T-helper 9 cell (primary cell): ENCODE measurements around the gene MVB12A.
A peak's percentile ranks its signal among the peaks of the same experiment; 100 is the strongest.

Experiments
- DNase-seq: peaks from one replicate; pipeline ENCODE4 v3.0.0-alpha.2; 2020

The MVB12A gene

GRCh38 chr19:17447704-17448130 is 27.9 kb downstream of the MVB12A start:
- no peak for DNase-seq

- peak; percentile 48 for DNase-seq
Observed at GRCh38 chr19:17448131-17448967, 28.5 kb downstream of the MVB12A start, which contains the start of gene TMEM221. Gene TMEM221 (minus strand): TSS chr19:17448668. CDS start chr19:17448462, 206 bp downstream.

GRCh38 chr19:17450264-17451075 is 30.6 kb downstream of the MVB12A start:
- DNase-seq: no peak

DNA sequence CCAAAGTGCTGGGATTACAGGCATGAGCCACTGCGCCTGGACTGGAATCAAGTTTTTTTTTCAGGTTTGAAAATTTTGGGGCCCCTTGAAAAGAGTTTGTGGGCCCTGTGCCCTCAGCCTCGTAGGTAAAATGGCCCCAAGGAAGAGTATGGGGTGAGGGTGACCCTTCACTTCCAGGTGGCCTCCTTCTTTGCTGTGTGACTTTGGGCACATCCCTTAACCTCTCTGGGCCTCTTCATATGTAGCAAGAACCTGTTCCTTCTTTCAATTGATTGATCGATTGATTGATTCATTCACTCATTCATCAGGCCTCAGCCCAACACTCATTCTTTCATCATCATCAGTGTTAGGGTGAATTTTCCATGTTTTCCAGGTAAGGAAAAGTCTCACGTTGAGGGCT is 32.0 kb downstream of the MVB12A start:
- no peak for DNase-seq

DNA sequence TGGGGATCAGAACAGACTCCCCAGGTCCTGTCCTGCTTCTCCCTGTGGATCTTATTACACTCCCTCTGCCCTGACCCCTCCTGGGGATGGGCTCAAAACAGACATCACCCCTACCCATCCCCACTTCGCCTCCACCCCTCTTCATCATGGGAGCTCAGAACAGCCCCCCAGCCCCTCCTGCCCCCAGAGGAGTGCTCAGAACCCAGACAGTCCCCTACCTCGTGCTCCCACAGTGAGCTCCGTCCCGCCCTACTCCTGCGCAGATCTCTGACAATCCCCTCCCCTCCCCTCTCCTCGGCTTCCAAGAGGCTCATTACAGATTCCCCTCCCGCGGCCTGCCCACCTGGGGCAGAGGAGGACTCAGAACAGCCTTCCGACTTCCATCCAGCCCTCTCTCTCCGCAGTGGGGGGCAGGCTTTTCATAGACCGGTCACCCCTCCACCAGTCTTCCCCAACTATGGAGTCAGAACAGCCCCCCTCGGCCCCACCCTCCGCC is 34.8 kb downstream of the MVB12A start:
- DNase-seq: no peak

GRCh38 chr19:17455308-17456123 is 35.7 kb downstream of the MVB12A start:
- no peak for DNase-seq

- no peak for DNase-seq
Observed at GRCh38 chr19:17456127-17456526, 36.3 kb downstream of the MVB12A start.

DNA sequence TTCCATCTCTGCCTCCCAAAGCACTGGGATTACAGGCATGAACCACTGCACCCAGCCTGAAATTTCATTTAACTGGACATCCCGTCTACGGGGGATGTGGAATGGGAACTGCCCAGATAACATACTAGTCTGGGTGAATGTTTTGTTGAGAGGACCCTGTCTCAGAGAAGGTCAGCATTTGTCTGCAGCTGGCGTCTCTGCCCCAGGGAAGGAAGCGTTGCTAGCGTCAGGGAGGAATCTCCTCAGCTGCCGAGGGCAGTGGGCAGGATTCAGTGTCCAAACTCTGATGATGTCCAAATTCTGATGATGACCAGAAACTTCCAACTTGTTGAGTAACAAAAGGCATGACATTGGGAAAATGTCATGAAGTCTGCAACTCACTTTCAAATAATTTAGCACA is 37.8 kb downstream of the MVB12A start:
- no peak for DNase-seq

DNA sequence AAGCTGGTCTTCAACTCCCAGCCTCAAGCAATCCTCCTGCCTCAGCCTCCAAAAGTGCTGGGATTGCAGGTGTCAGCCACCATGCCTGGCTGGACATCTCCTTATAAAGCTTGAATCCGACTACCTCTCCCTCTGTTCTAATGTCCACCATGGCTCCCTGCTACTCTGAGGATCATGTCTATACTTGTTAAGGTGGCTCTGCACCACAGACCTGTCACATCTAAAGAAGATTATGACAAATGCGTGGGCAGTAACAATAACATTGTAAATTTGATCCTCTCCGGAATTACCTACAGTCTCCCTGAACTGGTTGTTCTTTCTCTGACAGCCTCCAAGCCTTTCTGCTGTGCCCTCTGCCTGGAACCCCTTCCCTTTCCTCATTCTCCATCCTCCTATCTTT is 39.1 kb downstream of the MVB12A start:
- no peak for DNase-seq

DNA sequence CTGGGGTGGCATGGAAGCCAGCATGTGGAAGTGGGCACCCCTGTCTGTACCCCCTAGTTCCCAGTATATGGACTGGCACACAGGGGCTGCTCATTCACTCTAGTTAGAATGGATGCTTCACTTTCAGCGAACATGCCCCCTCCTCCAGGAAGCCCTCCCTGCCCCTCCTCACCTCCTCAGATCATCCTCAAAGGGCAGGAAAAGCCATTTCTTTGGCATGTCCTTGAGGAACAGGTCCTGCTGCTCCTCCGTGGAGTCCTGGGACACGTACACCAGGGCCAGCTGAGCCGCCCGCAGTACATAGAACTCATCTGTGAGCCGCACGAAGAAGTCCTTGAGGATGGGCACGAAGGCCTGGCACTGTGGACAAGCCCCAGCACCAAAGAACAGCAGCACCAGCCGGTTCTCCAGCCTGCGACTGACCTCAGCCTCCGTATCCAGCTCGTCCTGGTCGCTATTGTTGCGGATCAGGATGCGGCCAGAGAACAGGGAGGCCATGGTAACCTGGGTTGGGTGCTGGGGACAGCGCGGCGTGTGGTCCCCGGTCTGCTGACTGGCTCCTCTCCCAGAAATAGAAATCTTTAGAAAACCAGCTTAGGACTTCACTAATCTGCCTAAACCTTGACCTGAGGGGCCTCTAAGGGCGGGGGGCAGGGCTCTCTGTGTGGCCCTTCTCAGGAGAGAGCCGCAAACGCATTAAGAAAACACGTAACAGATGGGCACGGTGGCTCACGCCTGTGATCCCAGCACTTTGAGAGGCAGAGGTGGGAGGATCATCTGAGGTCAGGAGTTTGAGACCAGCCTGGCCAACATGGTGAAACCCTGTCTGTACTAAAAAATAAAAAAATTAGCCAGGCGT is 40.8 kb downstream of the MVB12A start, which contains the start of gene NXNL1:
TSS of gene NXNL1 (minus strand) at position 555 of the 859 bp plus-strand sequence. CDS start at position 498, 57 bp downstream.
- DNase-seq: no peak

- DNase-seq: no peak
Observed at GRCh38 chr19:17466487-17466850, 46.6 kb downstream of the MVB12A start.

- no peak for DNase-seq
Observed at GRCh38 chr19:17467471-17468301, 47.8 kb downstream of the MVB12A start.

DNA sequence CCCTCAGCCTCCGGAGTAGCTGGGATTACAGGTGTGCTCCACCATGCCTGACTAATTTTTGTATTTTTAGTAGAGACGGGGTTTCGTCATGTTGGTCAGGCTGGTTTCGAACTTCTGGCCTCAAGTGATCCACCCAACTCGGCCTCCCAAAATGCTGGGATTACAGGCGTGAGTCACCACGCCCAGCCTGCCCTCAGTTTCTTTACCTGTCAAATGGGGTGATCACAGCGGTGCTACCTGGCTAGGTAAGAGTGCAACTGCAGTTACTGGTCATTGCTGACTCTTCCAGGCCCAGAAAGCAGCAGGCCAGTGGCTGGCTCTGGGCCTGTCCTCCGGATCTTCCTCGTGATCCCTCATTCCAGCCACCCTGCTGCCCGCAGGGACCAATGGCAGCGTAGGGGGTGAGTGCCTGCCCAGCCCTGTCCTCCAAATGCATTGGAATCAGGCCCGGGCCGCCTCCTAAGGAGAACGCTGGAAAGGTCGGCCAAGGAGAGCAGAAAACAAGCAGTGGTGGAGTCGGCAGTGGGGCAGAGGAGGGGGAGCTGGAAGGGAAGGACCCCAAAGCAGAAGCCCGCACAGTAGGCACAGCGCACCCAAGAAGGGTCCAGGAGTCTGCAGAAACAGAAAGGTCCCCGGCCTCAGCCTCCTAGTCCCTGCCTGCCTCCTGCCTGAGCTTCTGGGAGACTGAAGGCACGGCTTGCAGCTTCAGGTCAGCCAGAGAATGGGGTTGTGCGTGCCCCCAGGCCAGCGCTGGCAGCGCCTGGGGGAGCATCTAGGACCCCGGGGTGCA is 48.6 kb downstream of the MVB12A start:
- DNase-seq: no peak

DNA sequence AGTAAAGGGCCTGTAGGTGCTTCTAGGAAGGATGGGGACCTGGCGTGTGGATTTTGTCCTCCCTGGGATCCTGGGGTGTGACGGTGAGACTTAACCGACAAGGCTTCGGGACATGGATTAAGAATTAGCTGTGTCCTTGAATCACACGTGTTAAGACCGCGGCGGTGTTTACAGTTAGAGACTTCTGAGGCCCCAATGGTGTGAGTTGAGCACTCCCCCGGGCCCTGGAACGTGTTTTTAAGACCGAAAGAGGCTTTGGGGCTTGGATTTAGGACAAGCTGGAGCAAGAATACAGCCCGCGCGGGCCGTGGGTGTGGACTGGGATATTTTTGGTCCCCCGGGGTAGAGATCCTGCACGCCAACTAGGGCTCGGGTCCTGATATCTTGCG is 49.2 kb downstream of the MVB12A start:
- DNase-seq: no peak

DNA sequence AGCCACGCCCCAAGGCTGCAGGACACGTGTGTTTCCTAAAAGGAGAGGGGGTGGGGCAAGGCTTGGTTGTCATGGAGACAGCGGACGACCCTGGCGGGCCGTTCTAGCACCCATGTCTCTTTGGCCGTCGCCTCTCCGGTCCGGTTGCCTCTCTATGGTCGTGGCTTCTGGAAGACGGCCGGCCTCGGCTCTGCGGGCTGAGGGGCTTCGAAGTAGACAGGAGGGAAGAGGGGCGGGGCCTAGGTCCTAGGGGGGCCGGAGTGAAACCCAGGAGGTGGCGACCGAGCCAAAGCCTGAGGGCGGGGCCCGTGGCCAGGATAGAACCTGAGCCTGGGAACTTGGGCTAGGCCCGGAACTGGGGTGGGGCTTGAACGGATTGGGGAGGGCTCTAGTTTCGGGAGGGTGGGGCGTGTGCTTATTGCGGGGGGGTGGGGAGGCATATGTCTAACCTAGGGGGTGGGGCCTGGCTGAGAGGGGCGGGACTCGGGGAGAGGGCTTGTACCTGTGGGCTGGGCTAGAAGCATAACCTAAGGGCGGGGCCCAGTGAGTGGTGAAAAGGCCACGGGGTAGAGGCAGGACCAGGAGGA is 49.7 kb downstream of the MVB12A start:
- peak; percentile 96 for DNase-seq

DNA sequence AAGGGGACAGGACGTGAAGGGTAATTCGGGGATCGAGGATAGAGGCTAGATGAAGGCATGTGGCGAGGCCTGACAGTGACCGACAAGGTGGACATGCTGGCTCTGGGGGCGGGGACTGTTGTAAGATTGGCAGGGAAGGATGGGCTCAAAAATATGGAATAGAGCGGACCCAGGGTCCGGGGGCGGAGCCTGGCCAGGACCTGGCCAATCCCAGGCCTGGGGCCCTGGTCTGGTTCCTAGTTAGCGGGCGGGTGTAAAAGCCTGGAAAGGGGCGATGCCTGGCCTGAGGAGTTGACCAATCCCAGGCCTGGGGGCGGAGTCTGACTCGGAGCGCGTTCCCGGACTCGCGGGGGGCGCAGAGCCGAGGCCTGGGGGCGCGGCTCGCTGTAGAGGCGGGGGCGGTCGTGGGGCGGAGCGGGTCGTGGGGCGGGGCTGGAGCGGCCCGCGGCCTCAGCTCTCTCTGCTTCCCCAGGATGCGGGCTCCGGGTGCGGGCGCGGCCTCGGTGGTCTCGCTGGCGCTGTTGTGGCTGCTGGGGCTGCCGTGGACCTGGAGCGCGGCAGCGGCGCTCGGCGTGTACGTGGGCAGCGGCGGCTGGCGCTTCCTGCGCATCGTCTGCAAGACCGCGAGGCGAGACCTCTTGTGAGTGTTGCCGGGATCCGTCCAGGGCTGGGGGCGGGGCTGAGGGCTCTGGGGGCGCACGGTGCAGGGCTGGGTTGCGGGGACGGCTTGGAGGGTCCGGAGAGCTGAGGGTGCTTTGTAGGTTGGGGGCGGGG is 50.4 kb downstream of the MVB12A start, which contains the start of gene SLC27A1:
TSS of gene SLC27A1 (plus strand) at position 457 of the 774 bp plus-strand sequence. CDS start at position 474, 17 bp downstream.
- DNase-seq: peak; percentile 86

DNA sequence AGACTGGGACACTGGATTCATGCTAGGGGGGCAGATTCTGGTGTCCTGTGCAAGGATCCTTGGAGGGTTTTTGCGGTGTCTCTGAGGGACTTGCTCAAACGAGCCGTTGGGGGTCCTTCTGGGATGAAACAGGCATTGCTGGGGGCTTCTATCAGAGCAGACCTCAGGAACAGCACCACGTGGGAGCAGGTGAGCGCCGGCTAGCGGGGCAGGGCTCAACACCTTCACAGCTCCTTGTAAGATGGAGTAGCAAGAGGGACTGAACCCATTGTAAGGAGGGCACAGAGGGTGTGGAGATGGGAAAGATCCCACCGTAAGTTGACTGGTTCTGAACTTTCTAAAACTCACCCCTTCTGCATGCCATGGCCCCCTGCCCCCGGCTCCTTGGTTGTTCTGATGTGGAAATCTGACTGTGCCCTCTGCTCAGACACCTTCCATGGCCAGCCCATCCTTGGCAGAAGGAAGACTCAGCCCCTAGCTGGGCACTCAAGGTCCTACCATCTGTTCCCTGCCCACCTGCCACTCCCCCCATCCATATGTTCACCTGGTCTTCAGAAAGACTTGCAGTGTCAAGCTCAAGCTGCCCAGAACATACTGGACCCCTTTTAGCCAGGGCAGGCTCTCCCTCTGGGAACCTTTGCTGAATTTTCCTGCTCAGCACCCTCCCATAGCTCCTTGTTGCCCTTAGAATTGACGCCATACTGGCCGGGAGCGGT is 51.7 kb downstream of the MVB12A start:
- DNase-seq: no peak

GRCh38 chr19:17473041-17473440 is 53.2 kb downstream of the MVB12A start:
- DNase-seq: no peak
